ENCODE results near the gene MCF2L.
"Not testable (repeated sequence)": the region's sequence is repeated elsewhere in the genome, so short reads cannot be mapped to it uniquely, and the experiment has no call there.

The MCF2L gene

GRCh38 chr13:113075711-113076110, 106.7 kb downstream of the MCF2L start:
- H3K9me3 ChIP-seq, result no peaks in the 10 kb centered on the region
- no peaks in the 10 kb centered on the region for H3K27me3 ChIP-seq
- TF ChIP-seq CTCF (IDR thresholded peaks at IDR 0.05; ENCODE audit: low read depth, low read length), result no peak
- peaks cover 15% of the 10 kb centered on the region for H3K36me3 ChIP-seq
- no peaks in the 10 kb centered on the region; the same call in 1 of the 2 replicates for H3K4me1 ChIP-seq
- H3K4me3 ChIP-seq (ENCODE audit: low read depth, low read length), result no peak overlapping the region
- no peak for DNase-seq

GRCh38 chr13:113076681-113077401, 107.8 kb downstream of the MCF2L start:
- TF ChIP-seq CTCF (IDR thresholded peaks at IDR 0.05; ENCODE audit: low read depth, low read length), result no peak
- no peak overlapping the region for H3K4me3 ChIP-seq (ENCODE audit: low read depth, low read length)
- no peaks in the 10 kb centered on the region for H3K9me3 ChIP-seq
- H3K36me3 ChIP-seq, result peaks cover 15% of the 10 kb centered on the region
- DNase-seq, result peak; percentile 10
- H3K4me1 ChIP-seq, result no peaks in the 10 kb centered on the region; the same call in 1 of the 2 replicates
- no peaks in the 10 kb centered on the region for H3K27me3 ChIP-seq

GRCh38 chr13:113077566-113077952, 108.5 kb downstream of the MCF2L start:
- H3K27me3 ChIP-seq, result no peaks in the 10 kb centered on the region

GRCh38 chr13:113077953-113078901, 109.2 kb downstream of the MCF2L start:
- Histone ChIP-seq H3K36me3 (peaks cover 14% of the 10 kb centered on the region), H3K9me3 (no peaks in the 10 kb centered on the region), H3K4me1 (no peaks in the 10 kb centered on the region), H3K27me3 (no peaks in the 10 kb centered on the region), H3K4me3 (ENCODE audit: low read depth, low read length) (no peak overlapping the region)
- no peak for TF ChIP-seq CTCF (IDR thresholded peaks at IDR 0.05; ENCODE audit: low read depth, low read length)
- DNase-seq, result peak; percentile 15

More at GRCh38 chr13:113077566-113077952, 108.5 kb downstream of the MCF2L start:
- TF ChIP-seq CTCF (IDR thresholded peaks at IDR 0.05; ENCODE audit: low read depth, low read length), result no peak
- DNase-seq, result no peak
- Histone ChIP-seq H3K4me1 (no peaks in the 10 kb centered on the region), H3K36me3 (peaks cover 15% of the 10 kb centered on the region), H3K9me3 (no peaks in the 10 kb centered on the region), H3K4me3 (ENCODE audit: low read depth, low read length) (no peak overlapping the region)

GRCh38 chr13:113078902-113079780, 110.1 kb downstream of the MCF2L start:
- H3K27me3 ChIP-seq, result no peaks in the 10 kb centered on the region
- no peak for TF ChIP-seq CTCF (IDR thresholded peaks at IDR 0.05; ENCODE audit: low read depth, low read length)
- H3K36me3 ChIP-seq, result peaks cover 11% of the 10 kb centered on the region
- no peaks in the 10 kb centered on the region for H3K4me1 ChIP-seq
- no peaks in the 10 kb centered on the region for H3K9me3 ChIP-seq
- H3K4me3 ChIP-seq (ENCODE audit: low read depth, low read length), result no peak overlapping the region
- peak; percentile 5 for DNase-seq

- H3K4me3 ChIP-seq (ENCODE audit: low read depth, low read length); H3K9me3 ChIP-seq; H3K4me1 ChIP-seq; DNase-seq; H3K27me3 ChIP-seq: not testable (repeated sequence)
- H3K36me3 ChIP-seq, result peaks cover 11% of the 10 kb centered on the region
Measured at GRCh38 chr13:113079781-113080080, 110.7 kb downstream of the MCF2L start.
